Measurements from ENCODE around the gene PAX4. TPM values are rescaled to one million over a fixed set of nuclear protein-coding genes. Genes with fewer than 3 reads are reported as not detected.

The PAX4 gene
- total and polyA plus RNA-seq, 7 experiments from 2014 or later = not detected

- Mint-ChIP-seq H3K27ac (peak overlapping the region in 5 of 9 donors; percentile 94 to 99 (median 98)), H3K4me3 (peak overlapping the region in 6 of 10 donors; percentile 98 to 99 (median 98)), H3K27me3 (peaks cover 0 to 7% (median 0%) of the 10 kb centered on the region in 5 donors), H3K4me1 (peaks cover 0 to 51% (median 38%) of the 10 kb centered on the region in 7 donors), H3K9me3 (no peaks in the 10 kb centered on the region), H3K36me3 (peaks cover 0 to 16% (median 7%) of the 10 kb centered on the region in 5 donors)
- DNase-seq = peak in 7 of 9 donors; percentile 7 to 44 (median 30)
- Histone ChIP-seq H3K4me1 (ENCODE audit: control insufficient read depth in 2 of 2, insufficient read depth in 2 of 2, low read length in 2 of 2) (peaks cover 22 to 26% of the 10 kb centered on the region in 2 donors), H3K27me3 (ENCODE audit: control insufficient read depth in 2 of 2, insufficient read depth in 2 of 2, low read length in 2 of 2) (no peaks in the 10 kb centered on the region), H3K9me3 (ENCODE audit: control insufficient read depth in 2 of 3, low read length in 3 of 3) (no peaks in the 10 kb centered on the region), H3K27ac (ENCODE audit: low read depth, low read length) (peak overlapping the region; percentile 86), H3K36me3 (ENCODE audit: control insufficient read depth in 2 of 3, insufficient read depth in 3 of 3, low read length in 3 of 3) (peaks cover 0 to 4% (median 0%) of the 10 kb centered on the region in 3 experiments), H3K4me3 (ENCODE audit: low read length) (peak overlapping the region; percentile 96)
- CTCF ChIA-PET = no interaction called here
- ATAC-seq = no peak
- intact Hi-C loops (cut with micrococcal nuclease) = loop anchor here (1.0 to 10.0 kb wide), 14 partner anchors 63 to 1961 kb away; partner anchors contain the start of genes ARF5 (in 2 of the 2), ATP6V1F (in 2 of the 2), RBM28 (in 2 of the 2) and CALU (in 1 of the 2)
- POLR2A ChIA-PET = interaction anchor here (1.0 to 4.1 kb wide), 3 partner anchors 16 to 258 kb away, joined by 3 to 40 read pairs (median 5); partner anchors contain the start of genes ARF5, GCC1 and ZNF800
Observed at GRCh38 chr7:127650847-127651555, 33.1 kb upstream of the PAX4 start.

DNA sequence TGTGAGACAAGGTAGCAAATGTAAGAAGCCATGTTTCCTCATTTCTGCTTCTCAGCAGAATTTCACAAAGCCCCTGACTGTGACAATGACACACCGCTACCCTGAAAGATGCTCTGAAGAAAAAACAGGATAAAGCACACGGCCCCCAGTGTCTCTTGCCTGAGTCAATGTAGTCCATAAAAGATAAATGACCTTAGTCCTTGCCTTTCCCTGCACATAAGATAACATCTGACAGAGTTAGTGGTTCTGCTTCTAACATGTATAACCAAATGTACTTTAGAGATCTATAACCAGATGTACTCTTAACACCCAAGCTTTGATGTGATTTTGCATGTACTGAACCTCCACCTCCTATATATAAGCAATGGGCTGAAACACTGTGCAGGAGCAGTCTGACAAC, 31.0 kb upstream of the PAX4 start:
- Histone ChIP-seq H3K9me3 (ENCODE audit: control insufficient read depth in 2 of 3, low read length in 3 of 3) (no peaks in the 10 kb centered on the region), H3K27me3 (ENCODE audit: control insufficient read depth in 2 of 2, insufficient read depth in 2 of 2, low read length in 2 of 2) (no peaks in the 10 kb centered on the region), H3K36me3 (ENCODE audit: control insufficient read depth in 2 of 3, insufficient read depth in 3 of 3, low read length in 3 of 3) (no peaks in the 10 kb centered on the region), H3K4me1 (ENCODE audit: control insufficient read depth in 2 of 2, insufficient read depth in 2 of 2, low read length in 2 of 2) (peaks cover 15 to 22% of the 10 kb centered on the region in 2 donors), H3K27ac (ENCODE audit: low read depth, low read length) (no peak overlapping the region), H3K4me3 (ENCODE audit: low read length) (no peak overlapping the region)
- H3K27ac Mint-ChIP-seq = no peak overlapping the region
- H3K27me3 Mint-ChIP-seq = peaks cover 0 to 13% (median 0%) of the 10 kb centered on the region in 5 donors
- no peaks in the 10 kb centered on the region for H3K9me3 Mint-ChIP-seq
- ChIA-PET POLR2A (no interaction called here), CTCF (no interaction called here)
- DNase-seq (no peak), ATAC-seq (no peak)
- H3K36me3 Mint-ChIP-seq = peaks cover 0 to 5% (median 0%) of the 10 kb centered on the region in 5 donors
- H3K4me1 Mint-ChIP-seq = peaks cover 0 to 31% (median 20%) of the 10 kb centered on the region in 7 donors
- no peak overlapping the region for H3K4me3 Mint-ChIP-seq
- intact Hi-C loops (cut with micrococcal nuclease) = no loop called here

DNA sequence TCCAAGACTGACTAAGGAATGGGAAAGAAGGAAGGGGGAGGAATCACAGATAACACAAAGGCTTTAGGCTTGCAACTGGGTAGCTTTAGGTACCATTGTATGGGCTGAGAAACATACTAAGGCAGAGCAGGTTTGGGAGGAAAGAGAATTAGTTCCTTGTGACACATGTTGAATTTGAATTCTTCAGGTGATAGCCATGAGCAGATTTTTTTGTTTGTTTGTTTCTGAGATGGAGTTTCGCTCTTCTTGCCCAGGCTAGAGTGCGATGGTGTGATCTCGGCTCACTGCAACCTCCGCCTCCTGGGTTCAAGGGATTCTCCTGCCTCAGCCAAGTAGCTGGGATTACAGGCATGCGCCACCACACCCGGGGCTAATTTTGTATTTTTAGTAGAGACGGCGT, 29.7 kb upstream of the PAX4 start:
- Mint-ChIP-seq H3K9me3 (no peaks in the 10 kb centered on the region), H3K27me3 (peaks cover 0 to 13% (median 0%) of the 10 kb centered on the region in 5 donors), H3K4me3 (no peak overlapping the region), H3K27ac (peak overlapping the region in 1 of 9 donors; percentile 54), H3K4me1 (peaks cover 0 to 18% (median 8%) of the 10 kb centered on the region in 7 donors), H3K36me3 (no peaks in the 10 kb centered on the region)
- intact Hi-C loops (cut with micrococcal nuclease) = no loop called here
- no peaks in the 10 kb centered on the region for H3K27me3 ChIP-seq (ENCODE audit: control insufficient read depth in 2 of 2, insufficient read depth in 2 of 2, low read length in 2 of 2)
- H3K4me3 ChIP-seq (ENCODE audit: low read length) = no peak overlapping the region
- H3K9me3 ChIP-seq (ENCODE audit: control insufficient read depth in 2 of 3, low read length in 3 of 3) = no peaks in the 10 kb centered on the region
- H3K4me1 ChIP-seq (ENCODE audit: control insufficient read depth in 2 of 2, insufficient read depth in 2 of 2, low read length in 2 of 2) = peaks cover 1 to 8% of the 10 kb centered on the region in 2 donors
- no peaks in the 10 kb centered on the region for H3K36me3 ChIP-seq (ENCODE audit: control insufficient read depth in 2 of 3, insufficient read depth in 3 of 3, low read length in 3 of 3)
- H3K27ac ChIP-seq (ENCODE audit: low read depth, low read length) = no peak overlapping the region
- ATAC-seq = no peak
- CTCF ChIA-PET = no interaction called here
- POLR2A ChIA-PET = no interaction called here
- no peak for DNase-seq

- no peak overlapping the region for H3K4me3 ChIP-seq (ENCODE audit: low read length)
- no peak overlapping the region for H3K27ac Mint-ChIP-seq
- POLR2A ChIA-PET = no interaction called here
- CTCF ChIA-PET = no interaction called here
- H3K4me1 Mint-ChIP-seq = no peaks in the 10 kb centered on the region
- H3K4me1 ChIP-seq (ENCODE audit: control insufficient read depth in 2 of 2, insufficient read depth in 2 of 2, low read length in 2 of 2) = no peaks in the 10 kb centered on the region
- peaks cover 4 to 29% (median 6%) of the 10 kb centered on the region in 5 donors for H3K27me3 Mint-ChIP-seq
- no peaks in the 10 kb centered on the region for H3K36me3 ChIP-seq (ENCODE audit: control insufficient read depth in 2 of 3, insufficient read depth in 3 of 3, low read length in 3 of 3)
- H3K4me3 Mint-ChIP-seq = no peak overlapping the region
- H3K27ac ChIP-seq (ENCODE audit: low read depth, low read length) = no peak overlapping the region
- DNase-seq (no peak), ATAC-seq (no peak)
- intact Hi-C loops (cut with micrococcal nuclease) = no loop called here
- H3K9me3 ChIP-seq (ENCODE audit: control insufficient read depth in 2 of 3, low read length in 3 of 3) = no peaks in the 10 kb centered on the region
- no peaks in the 10 kb centered on the region for H3K27me3 ChIP-seq (ENCODE audit: control insufficient read depth in 2 of 2, insufficient read depth in 2 of 2, low read length in 2 of 2)
- H3K9me3 Mint-ChIP-seq = no peaks in the 10 kb centered on the region
- H3K36me3 Mint-ChIP-seq = no peaks in the 10 kb centered on the region
Observed at GRCh38 chr7:127644484-127644883, 26.5 kb upstream of the PAX4 start.

GRCh38 chr7:127638197-127638596, 20.3 kb upstream of the PAX4 start:
- Histone ChIP-seq H3K27ac (ENCODE audit: low read depth, low read length) (no peak overlapping the region), H3K9me3 (ENCODE audit: control insufficient read depth in 2 of 3, low read length in 3 of 3) (no peaks in the 10 kb centered on the region), H3K4me1 (ENCODE audit: control insufficient read depth in 2 of 2, insufficient read depth in 2 of 2, low read length in 2 of 2) (no peaks in the 10 kb centered on the region), H3K27me3 (ENCODE audit: control insufficient read depth in 2 of 2, insufficient read depth in 2 of 2, low read length in 2 of 2) (peaks cover 0 to 2% of the 10 kb centered on the region in 2 donors), H3K36me3 (ENCODE audit: control insufficient read depth in 2 of 3, insufficient read depth in 3 of 3, low read length in 3 of 3) (no peaks in the 10 kb centered on the region), H3K4me3 (ENCODE audit: low read length) (no peak overlapping the region)
- POLR2A ChIA-PET = no interaction called here
- H3K27me3 Mint-ChIP-seq = peaks cover 24 to 43% (median 31%) of the 10 kb centered on the region in 5 donors
- no peak overlapping the region for H3K4me3 Mint-ChIP-seq
- peaks cover 0 to 3% (median 0%) of the 10 kb centered on the region in 5 donors for H3K36me3 Mint-ChIP-seq
- H3K4me1 Mint-ChIP-seq = peaks cover 0 to 1% (median 0%) of the 10 kb centered on the region in 7 donors
- intact Hi-C loops (cut with micrococcal nuclease) = no loop called here
- ATAC-seq = no peak
- DNase-seq = no peak
- no peaks in the 10 kb centered on the region for H3K9me3 Mint-ChIP-seq
- no peak overlapping the region for H3K27ac Mint-ChIP-seq
- CTCF ChIA-PET = no interaction called here

DNA sequence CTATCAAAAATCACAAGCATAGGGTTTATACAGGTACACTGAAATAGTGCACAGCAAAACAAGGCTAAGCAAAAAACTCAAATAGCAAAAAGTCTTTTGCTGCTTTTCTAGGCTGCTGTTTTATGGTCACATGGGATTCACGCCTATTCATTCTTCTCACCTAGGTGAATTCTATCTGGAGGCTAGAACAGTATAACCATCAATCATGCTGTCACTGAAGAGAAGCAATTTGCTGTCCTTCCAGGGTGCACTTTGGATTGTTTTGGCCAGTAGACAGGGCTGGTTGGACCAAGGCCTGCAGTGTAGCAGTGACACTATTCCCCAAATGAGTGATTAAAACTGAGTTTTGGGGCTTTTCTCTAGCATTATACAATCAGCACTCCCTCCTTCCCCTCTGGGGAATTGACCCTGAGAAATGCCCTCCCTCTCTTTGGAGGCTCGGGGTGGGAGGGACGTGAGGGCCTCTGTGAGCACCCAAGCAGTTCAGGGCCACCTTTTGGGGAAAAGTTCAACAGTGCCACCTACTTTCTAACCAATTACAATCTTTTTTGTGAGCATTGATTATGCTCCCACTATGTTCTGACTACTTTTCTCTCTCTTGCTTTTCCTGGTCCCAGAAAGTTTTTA, 17.8 kb upstream of the PAX4 start:
- ChIA-PET POLR2A (no interaction called here), CTCF (interaction anchor here (0.6 kb wide), 1 partner anchor 89 kb away, joined by 3 read pairs; no protein-coding TSS in a partner anchor)
- Mint-ChIP-seq H3K27me3 (peaks cover 24 to 44% (median 41%) of the 10 kb centered on the region in 5 donors), H3K27ac (no peak overlapping the region), H3K4me1 (peaks cover 0 to 3% (median 0%) of the 10 kb centered on the region in 7 donors), H3K36me3 (peaks cover 0 to 3% (median 0%) of the 10 kb centered on the region in 5 donors), H3K4me3 (no peak overlapping the region), H3K9me3 (no peaks in the 10 kb centered on the region)
- Histone ChIP-seq H3K4me3 (ENCODE audit: low read length) (no peak overlapping the region), H3K4me1 (ENCODE audit: control insufficient read depth in 2 of 2, insufficient read depth in 2 of 2, low read length in 2 of 2) (no peaks in the 10 kb centered on the region), H3K36me3 (ENCODE audit: control insufficient read depth in 2 of 3, insufficient read depth in 3 of 3, low read length in 3 of 3) (no peaks in the 10 kb centered on the region), H3K9me3 (ENCODE audit: control insufficient read depth in 2 of 3, low read length in 3 of 3) (no peaks in the 10 kb centered on the region), H3K27ac (ENCODE audit: low read depth, low read length) (no peak overlapping the region), H3K27me3 (ENCODE audit: control insufficient read depth in 2 of 2, insufficient read depth in 2 of 2, low read length in 2 of 2) (peaks cover 0 to 2% of the 10 kb centered on the region in 2 donors)
- ATAC-seq (no peak), DNase-seq (no peak)
- intact Hi-C loops (cut with micrococcal nuclease) = no loop called here
